HG03571 (cell line): ENCODE data around the gene S100B.
"Not testable (repeated sequence)": the region's sequence is repeated elsewhere in the genome, so short reads cannot be mapped to it uniquely, and the experiment has no call there.

ENCODE experiments used
- ATAC-seq: cut with Tn5 transposase; IDR thresholded peaks from one replicate; pipeline ENCODE4 v1.9.1; 2021; ENCODE audit not compliant: unreplicated experiment

Gene S100B

GRCh38 chr21:46604975-46605766 lies at the start of gene S100B:
TSS of gene S100B (minus strand) at chr21:46605082. CDS start at chr21:46602415, 2,667 bp downstream.
- no peak for ATAC-seq

DNA sequence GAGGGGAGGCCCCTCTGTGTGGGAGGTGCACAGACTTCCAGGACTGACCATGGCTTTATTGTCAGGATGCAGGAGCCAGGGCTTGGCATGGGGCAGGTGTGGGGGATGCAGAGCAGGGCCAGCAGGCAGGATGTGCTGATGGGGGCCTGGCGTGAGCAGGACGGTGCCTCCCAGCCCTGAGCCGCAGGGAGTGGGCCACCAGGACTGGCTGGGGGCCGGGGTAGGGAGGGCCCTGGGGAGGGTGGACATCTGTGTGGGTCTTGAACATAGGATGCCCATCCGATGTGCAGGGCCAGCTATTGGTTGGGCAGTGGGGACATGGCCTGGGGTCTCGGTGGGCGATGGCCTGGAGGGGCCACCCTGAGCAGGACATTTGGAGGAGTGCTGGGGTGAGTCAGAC lies 46.2 kb upstream of the S100B start:
- no peak for ATAC-seq

- no peak for ATAC-seq
These were observed 45.7 kb upstream of the S100B start for GRCh38 chr21:46650476-46651098.

DNA sequence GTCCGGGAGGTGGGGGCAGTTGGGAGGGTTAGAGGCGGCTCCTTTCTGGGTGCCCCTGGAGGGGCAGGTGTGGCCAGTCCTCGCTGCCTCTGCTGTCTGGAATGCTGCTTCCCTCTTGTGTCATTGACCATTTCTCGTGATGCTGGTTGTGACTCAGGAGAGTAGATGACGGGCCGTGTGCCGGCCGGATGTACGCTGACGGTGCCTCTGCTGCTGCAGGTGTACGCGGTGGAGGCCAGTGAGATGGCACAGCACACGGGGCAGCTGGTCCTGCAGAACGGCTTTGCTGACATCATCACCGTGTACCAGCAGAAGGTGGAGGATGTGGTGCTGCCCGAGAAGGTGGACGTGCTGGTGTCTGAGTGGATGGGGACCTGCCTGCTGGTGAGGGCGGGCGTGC lies 44.5 kb upstream of the S100B start:
- ATAC-seq = no peak

DNA sequence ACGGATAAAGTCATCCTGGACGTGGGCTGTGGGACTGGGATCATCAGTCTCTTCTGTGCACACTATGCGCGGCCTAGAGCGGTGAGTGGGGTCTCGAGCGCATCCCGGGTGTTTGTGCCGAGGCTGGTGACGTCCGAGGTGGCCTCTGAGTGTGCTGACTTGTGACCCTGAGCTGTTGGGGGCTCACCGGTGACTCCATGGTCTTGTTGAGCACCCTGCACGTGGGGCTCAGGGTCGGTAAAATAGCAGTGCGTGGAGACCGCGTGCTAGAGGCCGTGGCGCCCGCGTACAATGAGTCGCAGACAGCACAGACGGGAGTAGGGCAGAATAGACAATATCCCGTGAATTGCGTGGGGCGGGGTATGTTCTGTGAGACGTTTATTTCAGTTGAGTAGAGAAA lies 43.7 kb upstream of the S100B start:
- ATAC-seq = no peak

DNA sequence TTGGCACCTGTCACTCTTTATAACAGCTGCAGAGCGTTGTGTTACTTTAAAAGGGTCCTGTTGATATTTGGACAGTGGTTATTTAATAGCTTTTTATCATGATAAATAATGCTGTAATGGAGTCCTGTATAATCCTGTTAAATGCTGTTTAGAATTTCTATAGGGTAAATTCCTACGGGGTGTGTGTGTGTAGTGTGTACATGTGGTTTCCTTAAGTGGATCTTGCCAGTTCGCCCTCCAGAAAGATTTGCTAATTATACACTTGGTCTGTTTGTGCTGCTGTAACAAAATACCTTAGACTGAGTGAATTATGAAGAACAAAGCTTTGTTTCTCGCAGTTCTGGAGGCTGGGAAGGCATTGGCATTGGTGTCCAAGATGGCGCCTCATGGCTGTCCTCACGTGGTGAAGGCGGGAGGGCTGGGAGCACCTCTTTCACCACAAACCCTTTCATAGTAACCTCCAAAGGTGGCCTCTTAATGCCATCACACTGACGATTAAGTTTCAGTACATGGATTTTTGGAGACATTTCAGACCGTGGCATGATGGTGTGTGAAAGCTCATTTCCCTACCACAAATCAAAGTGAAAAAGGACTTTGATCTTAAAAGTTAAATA lies 41.8 kb upstream of the S100B start:
- no peak for ATAC-seq

DNA sequence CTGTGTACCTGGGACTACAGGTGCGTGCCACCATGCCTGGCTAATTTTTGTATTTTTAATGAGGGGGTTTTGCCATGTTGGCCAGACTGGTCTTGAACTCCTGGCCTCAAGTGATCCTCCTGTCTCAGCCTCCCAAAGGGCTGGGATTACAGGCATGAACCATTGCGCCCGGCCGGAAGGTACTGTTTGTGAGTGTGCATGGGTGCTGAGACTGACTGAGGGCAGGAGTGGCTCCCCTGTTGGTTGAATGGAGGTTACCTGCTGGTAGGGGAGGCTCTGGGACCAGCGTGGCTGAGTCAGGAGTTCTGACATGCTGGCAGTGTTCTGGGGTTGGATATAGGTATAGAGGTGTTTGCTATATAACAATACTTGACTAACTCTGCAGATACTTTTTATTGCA lies 41.0 kb upstream of the S100B start:
- ATAC-seq = no peak

GRCh38 chr21:46643379-46644177 lies 38.7 kb upstream of the S100B start:
- no peak for ATAC-seq

- ATAC-seq = no peak
These were observed 36.8 kb upstream of the S100B start for GRCh38 chr21:46641656-46642055.

DNA sequence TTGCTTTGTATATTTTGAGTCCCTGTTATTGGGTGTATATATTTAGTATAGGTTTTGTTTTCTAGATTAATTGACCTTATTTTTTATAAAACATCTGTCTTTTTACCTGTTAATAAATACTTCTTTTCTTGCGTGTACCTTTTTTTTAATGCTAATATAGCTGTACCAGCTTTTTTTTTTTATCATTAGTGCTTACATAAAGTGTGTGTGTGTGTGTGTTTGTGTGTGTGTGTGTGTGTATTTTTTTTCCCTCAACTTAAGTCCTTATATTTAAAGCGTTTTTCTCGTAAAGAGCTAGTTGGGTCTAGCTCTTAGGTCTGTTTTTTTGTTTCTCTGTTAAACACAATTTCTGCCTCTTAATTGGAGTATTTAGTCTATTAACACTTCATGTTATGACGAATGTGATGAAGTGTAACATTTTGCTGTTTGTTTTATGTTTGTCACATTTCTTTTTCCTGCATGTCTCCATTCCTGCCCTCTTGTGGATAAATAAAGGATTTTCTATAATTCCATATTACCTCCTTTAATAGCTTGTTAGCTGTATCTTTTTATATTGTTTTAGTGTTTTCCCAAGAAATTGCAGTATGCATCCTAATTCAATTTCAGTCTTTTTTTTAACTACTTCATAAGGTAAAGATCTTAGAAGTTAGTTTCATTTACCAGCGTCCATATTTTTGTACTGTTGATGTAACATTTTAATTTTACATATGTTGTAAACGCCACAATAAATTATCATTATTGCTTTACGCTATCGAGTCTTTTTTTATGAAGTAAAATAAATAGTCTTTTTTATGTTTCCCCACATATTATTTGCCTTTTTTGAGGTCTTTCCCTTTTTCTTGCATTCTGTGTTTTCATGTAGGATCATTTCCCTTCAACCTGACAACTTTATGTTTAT lies 34.9 kb upstream of the S100B start:
- ATAC-seq = no peak

DNA sequence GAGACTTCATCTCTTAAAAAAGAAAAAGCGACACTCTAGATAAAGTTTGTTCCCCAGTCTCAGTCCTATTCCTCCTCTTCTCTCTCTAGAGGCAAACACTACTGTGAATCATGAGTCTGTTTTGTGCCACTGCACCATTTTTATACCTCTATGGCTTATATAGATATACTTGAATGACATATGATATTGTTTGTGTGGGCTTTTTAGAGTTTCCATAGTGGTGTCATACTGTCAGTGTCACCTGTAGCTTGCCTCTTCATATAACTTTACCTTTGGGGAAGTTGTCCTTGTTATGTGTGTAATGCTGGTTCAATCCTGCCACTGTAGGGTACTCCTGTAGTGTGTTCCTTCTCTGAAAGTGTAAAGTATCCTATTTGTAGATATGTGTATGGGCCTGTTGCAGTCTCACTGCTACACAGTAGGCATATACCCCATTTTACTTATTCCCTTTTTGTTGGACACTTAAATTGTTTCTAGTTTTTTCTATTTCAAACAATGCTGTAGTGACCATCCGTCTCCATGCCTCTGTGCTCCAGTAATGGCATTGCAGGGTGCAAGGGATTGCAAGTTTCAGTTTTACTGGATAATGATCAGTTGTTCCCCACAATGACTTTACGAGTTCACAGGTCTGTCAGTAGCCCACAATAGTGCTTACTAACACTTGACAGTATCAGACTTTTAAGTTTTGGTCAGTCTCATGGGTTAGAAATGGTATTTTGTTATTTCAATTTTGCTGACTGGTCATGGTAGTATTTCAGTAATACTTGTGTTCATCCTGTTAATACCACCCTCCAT lies 33.3 kb upstream of the S100B start:
- ATAC-seq = no peak

GRCh38 chr21:46636550-46637285 lies 31.8 kb upstream of the S100B start:
- ATAC-seq = no peak

GRCh38 chr21:46636181-46636512 lies 31.3 kb upstream of the S100B start:
- ATAC-seq = no peak

- peak; percentile 84 for ATAC-seq
These were observed 30.7 kb upstream of the S100B start, which contains the start of gene PRMT2 for GRCh38 chr21:46635324-46636180. TSS of gene PRMT2 (plus strand) at chr21:46635674. CDS start at chr21:46636952, 1,278 bp downstream.

DNA sequence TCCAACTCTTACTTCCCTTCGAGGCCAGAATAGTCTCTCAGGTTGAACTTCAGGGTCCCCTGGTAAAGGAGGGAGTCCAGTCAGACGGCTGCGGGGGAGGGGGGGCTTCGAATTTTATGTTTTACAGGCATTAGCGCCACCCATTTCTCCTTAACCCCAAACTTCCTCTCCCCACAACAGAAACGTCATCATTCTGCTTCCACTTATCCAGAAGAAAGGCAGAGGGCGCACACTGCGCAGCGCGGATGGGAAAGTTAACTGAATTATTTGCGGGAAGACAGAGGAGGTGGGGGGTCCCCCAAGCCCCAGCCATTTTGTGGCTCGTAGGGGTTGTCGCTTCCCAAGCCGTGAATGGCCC lies 30.1 kb upstream of the S100B start:
- peak; percentile 11 for ATAC-seq

GRCh38 chr21:46634427-46634826 lies 29.5 kb upstream of the S100B start:
- ATAC-seq = no peak

- no peak for ATAC-seq
These were observed 28.7 kb upstream of the S100B start for GRCh38 chr21:46633566-46633965.

DNA sequence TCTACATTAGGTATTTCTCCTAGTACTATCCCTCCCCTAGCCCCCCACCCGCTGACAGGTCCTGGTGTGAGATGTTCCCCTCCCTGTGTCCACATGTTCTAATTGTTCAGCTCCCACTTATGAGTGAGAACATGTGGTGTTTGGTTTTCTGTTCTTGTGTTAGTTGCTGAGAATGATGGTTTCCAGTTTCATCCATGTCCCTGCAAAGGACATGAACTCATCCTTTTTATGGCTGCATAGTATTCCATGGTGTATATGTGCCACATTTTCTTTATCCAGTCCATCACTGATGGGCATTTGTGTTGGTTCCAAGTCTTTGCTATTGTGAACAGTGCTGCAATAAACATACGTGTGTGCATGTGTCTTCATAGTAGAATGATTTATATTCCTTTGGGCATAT lies 26.0 kb upstream of the S100B start:
- not testable (repeated sequence) for ATAC-seq
